ENCODE results near the gene DYNC1I1.

- TF ChIP-seq CTCF (IDR thresholded peaks at IDR 0.05 in 8 of 11, conservative IDR thresholded peaks at IDR 0.05 in 3 of 11) (no peak), POLR2AphosphoS5 (IDR thresholded peaks at IDR 0.05) (no peak)
Observed at GRCh38 chr7:95917634-95918033, 145.3 kb downstream of the DYNC1I1 start.
